HG03045 (cell line): ENCODE measurements around the gene DSCAM.
"Not testable (repeated sequence)": the region's sequence is repeated elsewhere in the genome, so short reads cannot be mapped to it uniquely, and the experiment has no call there.

Experiments
- ATAC-seq: cut with Tn5 transposase; IDR thresholded peaks from one replicate; pipeline ENCODE4 v1.9.1; 2021; ENCODE audit warnings: mild to moderate bottlenecking, moderate library complexity; ENCODE audit not compliant: unreplicated experiment

DSCAM gene

GRCh38 chr21:40474513-40474912 is 372.4 kb downstream of the DSCAM start:
- no peak for ATAC-seq

- no peak for ATAC-seq
Measured at GRCh38 chr21:40472013-40472412, 374.9 kb downstream of the DSCAM start.

- no peak for ATAC-seq
Measured at GRCh38 chr21:40471103-40471502, 375.9 kb downstream of the DSCAM start.

GRCh38 chr21:40466893-40467483 is 380.0 kb downstream of the DSCAM start:
- ATAC-seq: no peak

- no peak for ATAC-seq
Measured at GRCh38 chr21:40465382-40465781, 381.6 kb downstream of the DSCAM start.

GRCh38 chr21:40463176-40463575 is 383.8 kb downstream of the DSCAM start:
- no peak for ATAC-seq

- no peak for ATAC-seq
Measured at GRCh38 chr21:40461008-40461407, 385.9 kb downstream of the DSCAM start.

- no peak for ATAC-seq
Measured at GRCh38 chr21:40457741-40458140, 389.2 kb downstream of the DSCAM start.

GRCh38 chr21:40454057-40454456 is 392.9 kb downstream of the DSCAM start:
- no peak for ATAC-seq

- no peak for ATAC-seq
Measured at GRCh38 chr21:40453183-40453582, 393.8 kb downstream of the DSCAM start.

- no peak for ATAC-seq
Measured at GRCh38 chr21:40452548-40452947, 394.4 kb downstream of the DSCAM start.

GRCh38 chr21:40447016-40447415 is 399.9 kb downstream of the DSCAM start:
- no peak for ATAC-seq

- no peak for ATAC-seq
Measured at GRCh38 chr21:40445349-40445921, 401.5 kb downstream of the DSCAM start.

- ATAC-seq: not testable (repeated sequence)
Measured at GRCh38 chr21:40439581-40439980, 407.4 kb downstream of the DSCAM start.

GRCh38 chr21:40438616-40439015 is 408.3 kb downstream of the DSCAM start:
- ATAC-seq: no peak

GRCh38 chr21:40436261-40436660 is 410.7 kb downstream of the DSCAM start:
- ATAC-seq: no peak

- ATAC-seq: no peak
Measured at GRCh38 chr21:40433538-40433937, 413.4 kb downstream of the DSCAM start.

- ATAC-seq: no peak
Measured at GRCh38 chr21:40425981-40426380, 421.0 kb downstream of the DSCAM start.

- no peak for ATAC-seq
Measured at GRCh38 chr21:40422896-40423635, 423.9 kb downstream of the DSCAM start.

- no peak for ATAC-seq
Measured at GRCh38 chr21:40421121-40421520, 425.8 kb downstream of the DSCAM start.

- no peak for ATAC-seq
Measured at GRCh38 chr21:40416572-40416971, 430.4 kb downstream of the DSCAM start.

GRCh38 chr21:40408561-40408960 is 438.4 kb downstream of the DSCAM start:
- no peak for ATAC-seq
